Thyroid gland (tissue), 4 donors: ENCODE data around the gene C4orf50. TPM values are rescaled to one million over a fixed set of nuclear protein-coding genes. Genes with fewer than 3 reads are reported as not detected.
"Not testable (repeated sequence)": the region's sequence is repeated elsewhere in the genome, so short reads cannot be mapped to it uniquely, and the experiment has no call there.

ENCODE experiments used
- DNase-seq, 2 donors: peaks; one replicate each; pipeline ENCODE4 v3.0.0-alpha.2; 2019
- H3K27ac ChIP-seq, 3 donors: fragments of 200-600 bp; sonication (generic); 1 replicate in 2 of 3; 2 replicates in 1 of 3; pipeline ENCODE4 v1.5.1; 2016 to 2019; ENCODE audit warnings: mild to moderate bottlenecking in 1 of 3, moderate library complexity in 1 of 3
- H3K27me3 ChIP-seq: fragments of 200-600 bp; sonication (generic); one replicate; pipeline ENCODE4 v1.5.1; 2019
- H3K36me3 ChIP-seq, 2 donors: fragments of 200-600 bp; sonication (generic); one replicate each; pipeline ENCODE4 v1.5.1; 2016 to 2019
- H3K4me1 ChIP-seq, 2 donors: fragments of 200-600 bp; sonication (generic); one replicate each; pipeline ENCODE4 v1.5.1; 2017 to 2019
- H3K4me3 ChIP-seq, 3 donors: fragments of 200-600 bp; sonication (generic); replicated peaks in 1 of 3; 1 replicate in 2 of 3; 2 replicates in 1 of 3; pipeline ENCODE4 v1.5.1; 2016; ENCODE audit warnings: mild to moderate bottlenecking in 1 of 3
- H3K9me3 ChIP-seq: fragments of 200-600 bp; sonication (generic); one replicate; pipeline ENCODE4 v1.5.1; 2017
- CTCF ChIP-seq, 6 experiments: fragments of 200-600 bp in 3 of 6; fragments of 450-650 bp in 3 of 6; sonication (generic) in 3 of 6; IDR thresholded peaks; one replicate each; pipeline ENCODE4 v1.5.1; 2016 to 2019; ENCODE audit warnings: antibody characterized with exemption in 6 of 6, mild to moderate bottlenecking in 2 of 6, inconsistent platforms in 1 of 6, moderate library complexity in 1 of 6
- POLR2A ChIP-seq, 2 donors: fragments of 450-650 bp; IDR thresholded peaks; one replicate each; pipeline ENCODE4 v1.6.1; 2017; ENCODE audit warnings: antibody characterized with exemption in 2 of 2, mild to moderate bottlenecking in 2 of 2, moderate library complexity in 1 of 2
- WGBS, 2 donors: methylation state at CpG; one replicate each; pipeline ENCODE4 v1.1.5; 2017; 5-methylcytosine and 5-hydroxymethylcytosine counted together
- intact Hi-C: fragments of 100-400 bp; cut with DNase I; formaldehyde crosslinking; loops from one replicate; pipeline ENCODE4 v1.15.1; 2023
- total RNA-seq, 4 donors: library from RNA; depleted of rRNA; stranded (reverse); fragments of >200 nt; gene quantifications; one replicate each; pipeline ENCODE4 v1.2.3, GENCODE V29; 2016

The C4orf50 gene
- total RNA-seq, 4 donors from 2014 or later = 0.11 to 0.15 (median 0.13) TPM; not detected in 1

- Histone ChIP-seq H3K36me3 (no peaks in the 10 kb centered on the region), H3K27ac (no peak overlapping the region), H3K9me3 (no peaks in the 10 kb centered on the region), H3K27me3 (no peaks in the 10 kb centered on the region), H3K4me3 (no peak overlapping the region), H3K4me1 (peaks cover 3 to 12% of the 10 kb centered on the region in 2 donors)
- TF ChIP-seq CTCF (IDR thresholded peaks at IDR 0.05) (no peak), POLR2A (IDR thresholded peaks at IDR 0.05) (no peak)
- intact Hi-C loops = no loop called here
- DNase-seq = no peak
- 80 to 85% methylated on average over 8 to 13 of the region's 13 CpGs for WGBS, 2 donors
Measured at GRCh38 chr4:5952975-5953951, 65.0 kb downstream of the C4orf50 start.

- Histone ChIP-seq H3K27me3 (no peaks in the 10 kb centered on the region), H3K27ac (no peak overlapping the region), H3K4me3 (no peak overlapping the region), H3K36me3 (no peaks in the 10 kb centered on the region), H3K4me1 (peaks cover 3 to 12% of the 10 kb centered on the region in 2 donors), H3K9me3 (no peaks in the 10 kb centered on the region)
- WGBS, 2 donors = 48 to 68% methylated on average over 19 to 22 of the region's 22 CpGs
- intact Hi-C loops = no loop called here
- TF ChIP-seq POLR2A (IDR thresholded peaks at IDR 0.05) (no peak), CTCF (IDR thresholded peaks at IDR 0.05) (no peak)
- DNase-seq = peak; percentile 20 to 38
Measured at GRCh38 chr4:5952286-5952974, 65.8 kb downstream of the C4orf50 start.

GRCh38 chr4:5946653-5947052, 71.6 kb downstream of the C4orf50 start:
- H3K36me3 ChIP-seq, H3K27ac ChIP-seq, H3K9me3 ChIP-seq, DNase-seq, intact Hi-C loops, H3K4me3 ChIP-seq, H3K27me3 ChIP-seq, H3K4me1 ChIP-seq: not testable (repeated sequence)
- 81 to 93% methylated on average over 6 of the region's 6 CpGs for WGBS, 2 donors

- Histone ChIP-seq H3K27me3 (no peaks in the 10 kb centered on the region), H3K9me3 (no peaks in the 10 kb centered on the region), H3K4me3 (no peak overlapping the region), H3K36me3 (no peaks in the 10 kb centered on the region), H3K27ac (no peak overlapping the region), H3K4me1 (peaks cover 0 to 5% of the 10 kb centered on the region in 2 donors)
- intact Hi-C loops = no loop called here
- 90 to 92% methylated on average over 6 of the region's 6 CpGs for WGBS, 2 donors
- DNase-seq = no peak
- TF ChIP-seq CTCF (IDR thresholded peaks at IDR 0.05) = no peak
- TF ChIP-seq POLR2A (IDR thresholded peaks at IDR 0.05) = no peak
Measured at GRCh38 chr4:5945936-5946335, 72.3 kb downstream of the C4orf50 start.

GRCh38 chr4:5945171-5945570, 73.1 kb downstream of the C4orf50 start:
- 91 to 96% methylated on average over 11 of the region's 11 CpGs for WGBS, 2 donors
- DNase-seq = no peak
- TF ChIP-seq POLR2A (IDR thresholded peaks at IDR 0.05) (no peak), CTCF (IDR thresholded peaks at IDR 0.05) (no peak)
- Histone ChIP-seq H3K9me3 (no peaks in the 10 kb centered on the region), H3K4me1 (peaks cover 0 to 5% of the 10 kb centered on the region in 2 donors), H3K36me3 (no peaks in the 10 kb centered on the region), H3K27me3 (no peaks in the 10 kb centered on the region), H3K4me3 (no peak overlapping the region), H3K27ac (no peak overlapping the region)
- intact Hi-C loops = no loop called here
